GM18520 (cell line): ENCODE data around the gene HOXD13.

ENCODE experiments used
- ATAC-seq: cut with Tn5 transposase; IDR thresholded peaks from one replicate; pipeline ENCODE4 v1.9.1; 2021; ENCODE audit not compliant: unreplicated experiment

The HOXD13 gene

GRCh38 chr2:176080540-176081375 lies 11.8 kb upstream of the HOXD13 start:
- no peak for ATAC-seq

GRCh38 chr2:176081376-176081836 lies 11.1 kb upstream of the HOXD13 start:
- no peak for ATAC-seq

- ATAC-seq: no peak
Measured at GRCh38 chr2:176081837-176082524, 10.5 kb upstream of the HOXD13 start.

- ATAC-seq: no peak
Measured at GRCh38 chr2:176082525-176082823, 10.0 kb upstream of the HOXD13 start.

DNA sequence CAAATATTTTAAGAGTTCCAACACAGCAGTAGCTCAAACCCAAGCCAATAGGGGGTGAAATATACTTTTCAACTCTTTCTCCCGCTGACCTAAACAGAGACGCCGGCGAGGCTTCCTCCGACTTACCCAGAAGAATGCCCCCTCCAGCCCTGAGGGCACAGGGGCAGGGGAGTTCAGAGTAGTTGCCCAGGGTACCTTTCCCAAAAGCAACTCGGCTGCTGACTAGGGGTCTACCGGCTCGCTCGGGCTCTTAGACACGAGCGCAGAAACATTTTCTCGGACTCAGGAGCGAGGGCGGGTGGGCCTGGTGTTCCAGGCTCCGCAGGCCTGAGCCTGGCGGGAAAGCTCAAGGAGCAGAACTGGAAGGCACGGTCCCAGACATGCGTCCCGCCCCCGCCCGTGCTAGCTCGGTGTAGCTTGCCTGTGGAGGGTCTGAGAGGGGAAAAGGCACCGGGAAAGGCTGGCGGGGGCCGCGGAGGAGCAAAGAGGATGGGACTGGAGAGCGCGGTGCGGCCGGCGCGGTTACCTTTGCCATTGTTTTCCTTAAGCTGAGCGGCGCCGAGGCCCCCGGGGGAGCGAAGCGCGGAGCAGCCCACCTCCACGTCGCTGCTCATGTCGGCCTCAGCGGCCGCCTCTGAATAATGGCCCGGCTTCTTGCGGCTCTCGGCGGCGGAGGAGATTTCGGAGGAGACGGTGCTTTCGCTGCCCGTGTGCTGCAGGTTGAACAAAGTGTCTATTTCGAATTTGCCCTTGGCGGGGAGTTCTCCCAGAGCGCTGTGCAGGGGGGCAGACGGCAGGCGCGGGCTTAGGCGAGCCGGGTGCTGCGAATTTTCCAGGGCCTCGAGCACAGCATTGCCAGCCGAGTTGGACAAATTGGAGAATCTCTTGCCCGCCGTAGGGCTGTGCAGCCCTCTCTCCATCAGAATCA lies 9.4 kb upstream of the HOXD13 start:
- no peak for ATAC-seq

GRCh38 chr2:176083796-176084261 lies 8.7 kb upstream of the HOXD13 start, which contains the start of gene EVX2:
EVX2 (minus strand) TSS chr2:176083962; CDS start chr2:176083776, 186 bp downstream.
- ATAC-seq: no peak

- ATAC-seq: no peak
Measured at GRCh38 chr2:176084611-176085119, 7.9 kb upstream of the HOXD13 start.

DNA sequence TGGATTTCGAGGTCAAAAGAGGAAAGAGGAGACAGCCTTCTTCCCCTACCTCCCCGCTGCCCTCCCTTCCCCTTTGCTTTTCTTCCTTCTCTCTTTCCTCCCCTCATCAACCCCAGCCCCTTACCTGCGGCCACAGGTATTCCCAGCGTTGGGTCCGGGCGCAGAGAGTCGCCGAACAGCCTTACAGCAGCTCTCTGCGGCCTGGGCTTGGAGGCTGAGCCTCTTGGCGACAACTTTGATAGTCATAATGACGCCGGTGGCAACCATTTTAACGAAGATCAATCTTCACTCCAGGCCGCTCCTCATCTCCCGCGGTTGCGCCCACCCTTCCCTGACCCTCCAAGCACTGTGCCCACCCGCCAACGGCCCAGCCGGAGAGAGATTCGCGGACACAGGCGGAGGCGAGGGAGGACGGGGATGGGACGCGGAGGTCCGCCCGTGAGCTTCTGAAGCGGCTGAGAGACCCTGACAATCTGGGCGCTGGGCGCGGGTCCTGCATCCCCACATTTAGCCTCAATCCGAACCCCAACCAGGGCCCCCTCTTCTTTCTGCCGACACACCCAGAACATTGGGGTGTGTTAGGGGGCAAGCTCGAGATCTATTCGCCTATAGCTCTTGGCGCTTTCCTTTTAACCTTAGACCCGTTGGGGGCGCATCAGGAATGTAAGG lies 7.3 kb upstream of the HOXD13 start:
- ATAC-seq: no peak

- ATAC-seq: no peak
Measured at GRCh38 chr2:176085861-176086771, 6.4 kb upstream of the HOXD13 start.

DNA sequence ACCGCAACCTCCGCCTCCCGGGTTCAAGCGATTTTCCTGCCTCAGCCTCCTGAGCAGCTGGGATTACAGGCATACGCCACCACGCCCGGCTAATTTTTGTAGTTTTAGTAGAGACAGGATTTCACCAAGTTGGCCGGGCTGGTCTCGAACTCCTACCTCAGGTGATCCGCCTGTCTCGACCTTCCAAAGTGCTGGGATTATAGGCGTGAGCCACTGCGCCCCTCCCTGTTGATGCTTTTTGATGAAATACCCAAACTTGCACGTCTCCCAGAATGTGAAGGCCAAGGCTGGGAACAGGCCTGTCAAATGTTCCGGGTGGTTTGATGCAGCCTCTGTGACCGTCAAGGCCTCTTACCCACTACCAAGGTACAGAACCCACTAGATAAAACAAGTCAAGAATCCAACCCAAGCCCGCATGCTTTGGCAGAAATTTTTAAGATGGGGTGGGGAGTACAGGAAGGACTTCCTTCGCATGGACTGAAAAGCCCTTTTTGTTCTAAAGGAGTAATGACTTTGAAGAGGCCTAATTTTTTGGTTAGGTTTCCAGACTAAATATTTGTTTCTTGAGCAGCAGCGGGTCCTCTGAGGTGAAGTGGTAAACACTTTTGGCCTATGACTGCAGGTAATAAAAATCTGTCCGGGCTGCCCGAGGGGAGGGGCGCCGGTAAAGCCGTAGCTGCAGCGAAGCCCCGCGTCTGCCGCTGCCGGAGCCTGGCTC lies 5.0 kb upstream of the HOXD13 start:
- ATAC-seq: no peak

- ATAC-seq: no peak
Measured at GRCh38 chr2:176088048-176088936, 4.2 kb upstream of the HOXD13 start.

- no peak for ATAC-seq
Measured at GRCh38 chr2:176088937-176089842, 3.3 kb upstream of the HOXD13 start.

DNA sequence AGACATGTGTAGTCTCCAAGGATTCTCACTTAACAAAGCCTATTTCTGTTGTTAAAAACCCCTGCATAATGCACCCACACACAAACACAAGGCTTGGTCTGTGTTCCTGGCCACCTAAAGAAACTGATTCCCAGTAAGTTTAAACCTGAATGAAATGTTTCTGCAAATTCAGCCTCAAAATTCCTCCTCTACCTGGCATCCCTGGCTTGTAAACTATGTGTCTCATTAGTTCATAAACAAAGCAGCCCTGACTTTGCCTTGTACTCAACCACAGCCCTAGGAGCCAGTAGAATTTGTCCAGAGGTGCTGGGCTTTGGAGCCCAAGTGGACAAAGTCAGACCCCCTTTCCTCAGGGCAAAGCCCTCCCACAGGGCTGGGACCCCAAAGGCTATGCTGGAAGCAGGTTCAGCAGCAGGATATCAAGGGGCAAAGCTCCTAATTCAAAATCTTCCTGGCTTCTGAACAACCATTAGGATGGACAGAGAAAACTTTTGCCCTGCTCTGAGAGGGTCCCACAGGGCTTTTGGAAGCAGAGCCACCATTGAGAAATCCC lies 2.6 kb upstream of the HOXD13 start:
- ATAC-seq: no peak

- no peak for ATAC-seq
Measured at GRCh38 chr2:176090862-176091261, 1.7 kb upstream of the HOXD13 start.

- no peak for ATAC-seq
Measured at GRCh38 chr2:176091329-176092258, 927 bp upstream of the HOXD13 start.
